ENCODE data around the gene COL16A1.

DNA sequence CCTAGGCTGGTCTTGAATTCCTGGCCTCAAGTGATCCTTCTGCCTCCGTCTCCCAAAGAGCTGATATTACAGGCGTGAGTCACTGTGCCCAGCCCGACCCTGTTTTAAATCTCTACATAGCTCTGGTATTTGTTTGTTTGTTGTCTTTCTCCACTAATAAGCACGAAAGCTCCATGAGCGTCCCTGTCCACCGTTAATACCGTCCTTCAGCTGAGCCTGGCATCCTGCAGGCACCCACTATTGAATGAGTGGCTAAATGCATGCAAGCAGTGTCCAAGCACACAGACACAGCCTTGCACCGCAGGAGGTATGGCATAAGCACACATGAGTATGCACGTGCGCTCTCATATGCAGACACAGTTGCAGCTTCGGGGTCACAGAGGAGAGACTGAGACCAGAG, 4.5 kb upstream of the COL16A1 start:
- TF ChIP-seq, protein P1, sequence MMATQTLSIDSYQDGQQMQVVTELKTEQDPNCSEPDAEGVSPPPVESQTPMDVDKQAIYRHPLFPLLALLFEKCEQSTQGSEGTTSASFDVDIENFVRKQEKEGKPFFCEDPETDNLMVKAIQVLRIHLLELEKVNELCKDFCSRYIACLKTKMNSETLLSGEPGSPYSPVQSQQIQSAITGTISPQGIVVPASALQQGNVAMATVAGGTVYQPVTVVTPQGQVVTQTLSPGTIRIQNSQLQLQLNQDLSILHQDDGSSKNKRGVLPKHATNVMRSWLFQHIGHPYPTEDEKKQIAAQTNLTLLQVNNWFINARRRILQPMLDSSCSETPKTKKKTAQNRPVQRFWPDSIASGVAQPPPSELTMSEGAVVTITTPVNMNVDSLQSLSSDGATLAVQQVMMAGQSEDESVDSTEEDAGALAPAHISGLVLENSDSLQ (IDR thresholded peaks at IDR 0.05), result no peak
- TF ChIP-seq ARNT (IDR thresholded peaks at IDR 0.05) (no peak), SP1 (IDR thresholded peaks at IDR 0.05) (no peak), LEF1 (IDR thresholded peaks at IDR 0.05; ENCODE audit: borderline replicate concordance) (no peak), FOXK2 (IDR thresholded peaks at IDR 0.05) (no peak), ZNF384 (IDR thresholded peaks at IDR 0.05) (no peak), ELF4 (IDR thresholded peaks at IDR 0.05) (no peak), BHLHE40 (IDR thresholded peaks at IDR 0.05; ENCODE audit: borderline replicate concordance) (no peak), FOXA1 (IDR thresholded peaks at IDR 0.05) (no peak), SUZ12 (IDR thresholded peaks at IDR 0.05) (no peak), CTBP1 (IDR thresholded peaks at IDR 0.05; ENCODE audit: borderline replicate concordance) (no peak), NFRKB (IDR thresholded peaks at IDR 0.05) (no peak)

All from HEK293T (cell line).